ENCODE measurements around the gene LMNA.

DNA sequence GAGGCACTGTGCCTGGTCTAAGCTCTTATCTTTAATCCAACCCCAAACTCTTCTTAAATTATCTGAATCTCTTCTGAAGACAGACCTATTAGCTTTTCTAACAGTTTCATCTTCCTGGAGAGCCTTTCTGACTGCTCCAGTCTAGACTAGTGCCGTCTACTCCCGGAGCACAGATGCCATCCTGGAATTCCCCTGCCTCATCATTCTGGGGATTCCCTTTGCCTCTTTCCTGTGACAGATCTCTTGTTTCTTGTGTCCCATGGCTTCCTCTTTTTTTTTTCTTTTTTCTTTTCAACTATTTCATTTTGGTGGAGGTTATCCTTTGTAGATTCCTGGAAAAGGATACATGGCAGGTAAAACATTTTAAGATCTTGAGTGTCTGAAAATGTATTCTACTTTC lies 50.6 kb downstream of the LMNA start:
- no peak for TF ChIP-seq POLR2AphosphoS5 (IDR thresholded peaks at IDR 0.05)
- TF ChIP-seq, protein P1, sequence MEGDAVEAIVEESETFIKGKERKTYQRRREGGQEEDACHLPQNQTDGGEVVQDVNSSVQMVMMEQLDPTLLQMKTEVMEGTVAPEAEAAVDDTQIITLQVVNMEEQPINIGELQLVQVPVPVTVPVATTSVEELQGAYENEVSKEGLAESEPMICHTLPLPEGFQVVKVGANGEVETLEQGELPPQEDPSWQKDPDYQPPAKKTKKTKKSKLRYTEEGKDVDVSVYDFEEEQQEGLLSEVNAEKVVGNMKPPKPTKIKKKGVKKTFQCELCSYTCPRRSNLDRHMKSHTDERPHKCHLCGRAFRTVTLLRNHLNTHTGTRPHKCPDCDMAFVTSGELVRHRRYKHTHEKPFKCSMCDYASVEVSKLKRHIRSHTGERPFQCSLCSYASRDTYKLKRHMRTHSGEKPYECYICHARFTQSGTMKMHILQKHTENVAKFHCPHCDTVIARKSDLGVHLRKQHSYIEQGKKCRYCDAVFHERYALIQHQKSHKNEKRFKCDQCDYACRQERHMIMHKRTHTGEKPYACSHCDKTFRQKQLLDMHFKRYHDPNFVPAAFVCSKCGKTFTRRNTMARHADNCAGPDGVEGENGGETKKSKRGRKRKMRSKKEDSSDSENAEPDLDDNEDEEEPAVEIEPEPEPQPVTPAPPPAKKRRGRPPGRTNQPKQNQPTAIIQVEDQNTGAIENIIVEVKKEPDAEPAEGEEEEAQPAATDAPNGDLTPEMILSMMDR (IDR thresholded peaks at IDR 0.05 in 8 of 11, conservative IDR thresholded peaks at IDR 0.05 in 3 of 11) = no peak
- TF ChIP-seq POLR2A (IDR thresholded peaks at IDR 0.05) = no peak

Measured in spleen (tissue), 7 donors.